B cell (primary cell): ENCODE data around the gene IDI2. TPM values are rescaled to one million over a fixed set of nuclear protein-coding genes. Genes with fewer than 3 reads are reported as not detected.

ENCODE experiments used
- ATAC-seq: fragments of 200-7000 bp; cut with Tn5 transposase; one replicate; pipeline ENCODE4 v1.10.0; 2021; ENCODE audit warnings: low read depth, mild to moderate bottlenecking, moderate number of reproducible peaks, moderate library complexity
- CTCF ChIA-PET: fragments of 350-600 bp; sonication (Branson Sonifier 250); formaldehyde crosslinking; loops from one replicate; lab custom pipeline; 2021; ENCODE audit warnings: antibody characterized with exemption, inconsistent platforms; lab: Charles Lee
- POLR2A ChIA-PET: fragments of 350-600 bp; sonication (Branson Sonifier 250); formaldehyde crosslinking; loops from one replicate; lab custom pipeline; 2021; ENCODE audit warnings: antibody characterized with exemption; lab: Charles Lee
- DNase-seq: peaks from one replicate; pipeline ENCODE4 v3.0.0; 2013
- H2AFZ ChIP-seq: 2 replicates; pipeline ENCODE4 v1.6.1; 2012; ENCODE audit warnings: mild to moderate bottlenecking, low read depth, low read length; ENCODE audit not compliant: insufficient read depth, poor library complexity, severe bottlenecking
- H3K27ac ChIP-seq, 2 donors: 1 replicate in 1 of 2; 2 replicates in 1 of 2; pipeline ENCODE4 v1.5.1; 2012 to 2013; ENCODE audit warnings: low read length in 2 of 2, mild to moderate bottlenecking in 2 of 2, moderate library complexity in 1 of 2
- H3K27me3 ChIP-seq, 4 experiments: fragments of 200-600 bp in 1 of 4; sonication (generic) in 1 of 4; replicated peaks in 1 of 4; 1 replicate in 2 of 4; 2 replicates in 2 of 4; pipeline versions ENCODE4 v1.6.1 to v1.7.0; 2013 to 2016; ENCODE audit warnings: low read length in 3 of 4, mild to moderate bottlenecking in 2 of 4, mixed read lengths in 1 of 4, moderate library complexity in 1 of 4; ENCODE audit not compliant: insufficient read depth in 4 of 4, control insufficient read depth in 3 of 4; ENCODE audit errors: control extremely low read depth in 1 of 4
- H3K36me3 ChIP-seq, 2 experiments: replicated peaks in 1 of 2; 1 replicate in 1 of 2; 2 replicates in 1 of 2; pipeline versions ENCODE4 v1.6.1 to v1.7.1; 2013; ENCODE audit warnings: low read length in 1 of 2; ENCODE audit not compliant: insufficient read depth in 2 of 2, control insufficient read depth in 1 of 2; ENCODE audit errors: control extremely low read depth in 1 of 2, extremely low read depth in 1 of 2
- H3K4me1 ChIP-seq, 2 donors: fragments of 200-600 bp in 1 of 2; sonication (generic) in 1 of 2; 1 replicate in 1 of 2; 2 replicates in 1 of 2; pipeline versions ENCODE4 v1.5.1 to v1.6.1; 2013 to 2017; ENCODE audit warnings: low read length in 2 of 2; ENCODE audit not compliant: control insufficient read depth in 2 of 2, insufficient read depth in 2 of 2
- H3K4me2 ChIP-seq: replicated peaks from 2 replicates; pipeline ENCODE3; 2012; ENCODE audit warnings: mild to moderate bottlenecking, low read depth, low read length; ENCODE audit not compliant: poor library complexity, severe bottlenecking
- H3K4me3 ChIP-seq, 5 experiments: fragments of 200-600 bp in 1 of 5; sonication (generic) in 1 of 5; 1 replicate in 3 of 5; 2 replicates in 2 of 5; pipeline versions ENCODE4 v1.5.1 to v1.7.0; 2011 to 2016; ENCODE audit warnings: low read length in 4 of 5, mild to moderate bottlenecking in 4 of 5, low read depth in 2 of 5, control low read depth in 1 of 5, moderate library complexity in 1 of 5; ENCODE audit not compliant: insufficient read depth in 1 of 5; ENCODE audit errors: control extremely low read depth in 1 of 5, extremely low read depth in 1 of 5
- H3K79me2 ChIP-seq: fragments of 200-600 bp; sonication (generic); one replicate; pipeline ENCODE4 v1.6.0; 2016; ENCODE audit warnings: low read length; ENCODE audit not compliant: control insufficient read depth, insufficient read depth
- H3K9ac ChIP-seq: fragments of 200-600 bp; sonication (generic); 2 replicates; pipeline ENCODE4 v1.6.1; 2017; ENCODE audit warnings: mild to moderate bottlenecking, low read length, moderate library complexity
- H3K9me3 ChIP-seq, 3 donors: one replicate each; pipeline versions ENCODE4 v1.6.1 to v1.7.1; 2013; ENCODE audit warnings: low read length in 2 of 3; ENCODE audit not compliant: control insufficient read depth in 2 of 3, insufficient read depth in 1 of 3; ENCODE audit errors: control extremely low read depth in 1 of 3
- H4K20me1 ChIP-seq: 2 replicates; pipeline ENCODE4 v1.6.0; 2012; ENCODE audit warnings: mild to moderate bottlenecking, low read length; ENCODE audit not compliant: insufficient read depth, control insufficient read depth, poor library complexity, severe bottlenecking
- H3K27ac Mint-ChIP-seq: one replicate; pipeline ENCODE4 v1.8.0; 2021; ENCODE audit warnings: mixed read lengths
- H3K27me3 Mint-ChIP-seq: one replicate; pipeline ENCODE4 v1.8.0; 2021; ENCODE audit warnings: mixed read lengths
- H3K4me1 Mint-ChIP-seq: one replicate; pipeline ENCODE4 v1.8.0; 2021; ENCODE audit warnings: mixed read lengths
- H3K4me3 Mint-ChIP-seq: one replicate; pipeline ENCODE4 v1.8.0; 2021; ENCODE audit warnings: mixed read lengths
- H3K9me3 Mint-ChIP-seq: one replicate; pipeline ENCODE4 v1.8.0; 2022; ENCODE audit warnings: mixed read lengths; ENCODE audit not compliant: insufficient read depth
- EZH2 ChIP-seq: IDR thresholded peaks from 2 replicates; pipeline ENCODE4 v1.6.1; 2012; ENCODE audit warnings: borderline replicate concordance, low read depth, mild to moderate bottlenecking, moderate library complexity, low read length; ENCODE audit not compliant: insufficient read depth, poor library complexity, severe bottlenecking
- WGBS: methylation state at CpG from one replicate; pipeline ENCODE4 v1.1.5; 2013; ENCODE audit warnings: missing lambda C conversion rate; ENCODE audit not compliant: insufficient coverage; 5-methylcytosine and 5-hydroxymethylcytosine counted together
- intact Hi-C: fragments of 100-400 bp; cut with micrococcal nuclease; formaldehyde crosslinking; loops from one replicate; pipeline ENCODE4 v1.10.0; 2022
- polyA plus RNA-seq: library from polyadenylated mRNA; depleted of rRNA; stranded (reverse); fragments of >200 nt; gene quantifications from 2 replicates; pipeline ENCODE4 v1.2.3, GENCODE V29; 2012
- total RNA-seq, 2 donors: library from RNA; stranded (reverse); fragments of 120-200 nt in 1 of 2; gene quantifications; 1 replicate in 1 of 2; 2 replicates in 1 of 2; pipeline versions ENCODE4 v1.2.3 to v1.2.4, GENCODE V29; 2013 to 2022
- TF ChIP-seq, protein P1 (sequence below): fragments of 200-600 bp; IDR thresholded peaks from one replicate; pipeline ENCODE4 v1.8.0; 2022; ENCODE audit warnings: antibody characterized with exemption, mild to moderate bottlenecking

IDI2 gene
- total and polyA plus RNA-seq, 2 donors (not counting 1 experiment from before 2014, with no cell fraction given): not detected

DNA sequence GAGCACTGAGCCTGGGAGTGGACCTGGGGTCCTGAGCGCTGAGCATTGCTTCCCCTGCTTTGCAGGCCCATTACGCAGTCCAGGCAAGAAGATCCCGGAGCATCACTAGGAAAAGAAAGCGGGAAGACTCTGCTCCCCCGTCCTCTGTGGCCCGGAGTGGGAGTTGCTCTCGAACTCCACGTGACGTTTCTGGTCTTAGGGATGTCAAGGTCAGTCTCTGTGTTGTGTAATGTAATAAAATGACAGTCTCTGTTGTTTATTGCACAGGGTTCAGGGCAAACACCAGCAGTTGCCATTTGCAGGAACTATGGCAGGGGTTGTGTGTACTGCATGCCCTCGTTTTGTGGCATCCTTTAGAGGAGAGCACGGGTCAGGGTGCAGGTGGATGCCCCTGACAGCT lies 10.0 kb downstream of the IDI2 start:
- intact Hi-C loops: no loop called here
- 97% methylated on average over 10 of the region's 11 CpGs for WGBS
- ATAC-seq: no peak
- Histone ChIP-seq H3K79me2 (no peaks in the 10 kb centered on the region), H3K4me3 (no peak overlapping the region), H3K4me1 (no peaks in the 10 kb centered on the region), H3K36me3 (peaks cover 1 to 60% of the 10 kb centered on the region in 2 experiments), H4K20me1 (no peaks in the 10 kb centered on the region), H3K9ac (no peak overlapping the region), H3K27ac (no peak overlapping the region), H3K9me3 (no peaks in the 10 kb centered on the region), H3K4me2 (no peak overlapping the region), H3K27me3 (no peaks in the 10 kb centered on the region), H2AFZ (no peak overlapping the region)
- H3K4me3 Mint-ChIP-seq: no peak overlapping the region
- CTCF ChIA-PET: no interaction called here
- POLR2A ChIA-PET: no interaction called here
- no peaks in the 10 kb centered on the region for H3K9me3 Mint-ChIP-seq
- TF ChIP-seq EZH2: no peak
- TF ChIP-seq, protein P1, sequence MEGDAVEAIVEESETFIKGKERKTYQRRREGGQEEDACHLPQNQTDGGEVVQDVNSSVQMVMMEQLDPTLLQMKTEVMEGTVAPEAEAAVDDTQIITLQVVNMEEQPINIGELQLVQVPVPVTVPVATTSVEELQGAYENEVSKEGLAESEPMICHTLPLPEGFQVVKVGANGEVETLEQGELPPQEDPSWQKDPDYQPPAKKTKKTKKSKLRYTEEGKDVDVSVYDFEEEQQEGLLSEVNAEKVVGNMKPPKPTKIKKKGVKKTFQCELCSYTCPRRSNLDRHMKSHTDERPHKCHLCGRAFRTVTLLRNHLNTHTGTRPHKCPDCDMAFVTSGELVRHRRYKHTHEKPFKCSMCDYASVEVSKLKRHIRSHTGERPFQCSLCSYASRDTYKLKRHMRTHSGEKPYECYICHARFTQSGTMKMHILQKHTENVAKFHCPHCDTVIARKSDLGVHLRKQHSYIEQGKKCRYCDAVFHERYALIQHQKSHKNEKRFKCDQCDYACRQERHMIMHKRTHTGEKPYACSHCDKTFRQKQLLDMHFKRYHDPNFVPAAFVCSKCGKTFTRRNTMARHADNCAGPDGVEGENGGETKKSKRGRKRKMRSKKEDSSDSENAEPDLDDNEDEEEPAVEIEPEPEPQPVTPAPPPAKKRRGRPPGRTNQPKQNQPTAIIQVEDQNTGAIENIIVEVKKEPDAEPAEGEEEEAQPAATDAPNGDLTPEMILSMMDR: no peak
- no peak overlapping the region for H3K27ac Mint-ChIP-seq
- no peaks in the 10 kb centered on the region for H3K4me1 Mint-ChIP-seq
- H3K27me3 Mint-ChIP-seq: no peaks in the 10 kb centered on the region
- no peak for DNase-seq

DNA sequence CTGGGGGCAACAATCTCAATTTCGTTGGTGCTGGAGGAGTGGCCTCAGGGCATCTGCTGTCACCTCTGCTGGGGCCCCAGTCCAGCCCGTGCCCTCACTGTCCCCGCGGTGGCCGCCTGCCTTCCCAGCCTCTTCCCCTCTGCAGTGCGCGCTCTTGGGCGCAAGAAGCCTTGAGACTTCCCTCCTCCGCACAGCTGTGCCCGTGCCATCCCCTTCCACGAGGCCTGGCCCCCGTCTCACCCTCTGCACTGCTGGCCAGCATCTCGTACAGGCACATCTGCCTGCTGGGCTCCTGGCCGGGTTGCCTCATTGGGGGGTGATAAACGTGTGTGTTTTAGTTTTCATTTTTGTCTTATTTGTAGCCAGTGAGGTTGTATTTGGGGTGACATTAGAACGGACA lies 14.0 kb downstream of the IDI2 start:
- no peak overlapping the region for H3K27ac Mint-ChIP-seq

More for the DNA sequence above, 14.0 kb downstream of the IDI2 start:
- Histone ChIP-seq H3K9ac (no peak overlapping the region), H3K79me2 (no peaks in the 10 kb centered on the region), H3K9me3 (no peaks in the 10 kb centered on the region), H2AFZ (no peak overlapping the region), H3K4me2 (no peak overlapping the region), H3K27ac (no peak overlapping the region), H4K20me1 (peaks cover 4% of the 10 kb centered on the region), H3K27me3 (no peaks in the 10 kb centered on the region), H3K4me3 (no peak overlapping the region), H3K4me1 (no peaks in the 10 kb centered on the region), H3K36me3 (peaks cover 1 to 85% of the 10 kb centered on the region in 2 experiments)
- 97% methylated on average over 15 of the region's 16 CpGs for WGBS
- no peaks in the 10 kb centered on the region for H3K4me1 Mint-ChIP-seq
- ATAC-seq: no peak
- TF ChIP-seq EZH2: no peak
- TF ChIP-seq, protein P1: no peak
- H3K4me3 Mint-ChIP-seq: no peak overlapping the region
- no peaks in the 10 kb centered on the region for H3K9me3 Mint-ChIP-seq
- H3K27me3 Mint-ChIP-seq: no peaks in the 10 kb centered on the region
- DNase-seq: no peak
- CTCF ChIA-PET: no interaction called here
- POLR2A ChIA-PET: no interaction called here
- intact Hi-C loops: no loop called here
